SU-DHL-6 (cell line): ENCODE measurements around the gene CLDN19.

Experiments
- H2AFZ ChIP-seq: fragments of 200-600 bp; sonication (generic); 2 replicates; pipeline ENCODE4 v1.6.1; 2014; ENCODE audit warnings: low read depth, mild to moderate bottlenecking, moderate library complexity, mixed read lengths, antibody characterized with exemption, low read length; ENCODE audit not compliant: severe bottlenecking
- H3F3A ChIP-seq: fragments of 200-600 bp; shearing (Covaris generic); 2 replicates; pipeline ENCODE4 v1.6.0; 2016; ENCODE audit warnings: antibody characterized with exemption, mild to moderate bottlenecking; ENCODE audit not compliant: insufficient read depth
- H3K27ac ChIP-seq: fragments of 200-600 bp; sonication (generic); 2 replicates; pipeline ENCODE4 v1.5.1; 2016; ENCODE audit warnings: low read depth, mild to moderate bottlenecking, low read length, moderate library complexity, mixed read lengths
- H3K27me3 ChIP-seq: fragments of 200-600 bp; sonication (generic), shearing (Covaris generic); 2 replicates; pipeline ENCODE4 v1.6.0; 2014; ENCODE audit warnings: mild to moderate bottlenecking, low read length
- H3K36me3 ChIP-seq: fragments of 200-600 bp; sonication (generic); 2 replicates; pipeline ENCODE4 v1.6.1; 2014; ENCODE audit warnings: mild to moderate bottlenecking, low read length, mixed read lengths
- H3K4me2 ChIP-seq: fragments of 300-600, 200-600 bp; shearing (Covaris generic), sonication (generic); 2 replicates; pipeline ENCODE4 v1.6.0; 2014; ENCODE audit warnings: low read length, low read depth, mild to moderate bottlenecking; ENCODE audit not compliant: poor library complexity, severe bottlenecking
- H3K4me3 ChIP-seq: fragments of 200-600 bp; sonication (generic); 2 replicates; pipeline ENCODE4 v1.5.1; 2014; ENCODE audit warnings: antibody characterized with exemption, low read length, mild to moderate bottlenecking, mixed read lengths; ENCODE audit not compliant: insufficient read depth, poor library complexity, severe bottlenecking
- H3K79me2 ChIP-seq: fragments of 200-600 bp; sonication (generic); 2 replicates; pipeline ENCODE4 v1.6.1; 2014; ENCODE audit warnings: mild to moderate bottlenecking, low read length, moderate library complexity; ENCODE audit not compliant: insufficient read depth
- H3K9ac ChIP-seq: fragments of 200-600 bp; sonication (generic); 2 replicates; pipeline ENCODE4 v1.7.0; 2014; ENCODE audit warnings: mild to moderate bottlenecking, low read length
- H3K9me2 ChIP-seq: fragments of 200-600 bp; sonication (generic); replicated peaks from 2 replicates; pipeline ENCODE4 v1.6.1; 2014; ENCODE audit warnings: low read length; ENCODE audit not compliant: insufficient read depth
- H3K9me3 ChIP-seq: fragments of 200-600 bp; sonication (generic); 2 replicates; pipeline ENCODE4 v1.6.1; 2014; ENCODE audit warnings: low read length, mixed read lengths; ENCODE audit not compliant: insufficient read depth
- H4K20me1 ChIP-seq: fragments of 200-600 bp; sonication (generic); 2 replicates; pipeline ENCODE4 v1.6.1; 2014; ENCODE audit warnings: low read depth, mild to moderate bottlenecking, antibody characterized with exemption, low read length, moderate library complexity, mixed read lengths
- EZH2phosphoT487 ChIP-seq: fragments of 200-600 bp; sonication (generic), shearing (Covaris generic); conservative IDR thresholded peaks from 2 replicates; pipeline ENCODE4 v1.6.1; 2018; ENCODE audit warnings: mild to moderate bottlenecking, antibody characterized with exemption, low read length, moderate library complexity, mixed read lengths
- TF ChIP-seq, protein P1 (sequence below): fragments of 200-600 bp; sonication (generic); IDR thresholded peaks from one replicate; pipeline ENCODE4 v1.5.1; 2017; ENCODE audit warnings: antibody characterized with exemption, mild to moderate bottlenecking, low read length, moderate library complexity; ENCODE audit not compliant: insufficient read depth, poor library complexity, severe bottlenecking

CLDN19 gene

DNA sequence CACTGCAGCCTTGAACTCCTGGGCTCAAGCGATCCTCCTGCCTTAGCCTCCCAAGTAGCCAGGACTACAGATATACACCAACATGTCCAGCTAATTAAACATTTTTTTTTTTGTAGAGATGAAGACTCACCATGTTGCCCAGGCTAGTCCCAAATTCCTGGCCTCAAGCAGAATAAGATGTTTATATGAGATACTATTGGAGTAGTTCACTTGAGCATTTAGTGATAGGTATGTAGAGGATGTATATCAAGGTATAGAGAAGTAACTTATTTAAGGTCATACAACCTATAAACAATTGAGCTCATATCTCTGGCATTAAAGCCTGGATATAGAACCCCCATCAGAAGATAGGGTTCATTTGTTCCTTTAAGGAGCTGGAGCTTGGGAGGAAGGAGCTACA, 40.1 kb upstream of the CLDN19 start:
- Histone ChIP-seq H3K27me3 (no peaks in the 10 kb centered on the region), H3K36me3 (no peaks in the 10 kb centered on the region), H2AFZ (no peak overlapping the region), H3K27ac (no peak overlapping the region), H3K4me2 (no peak overlapping the region), H3K9me2 (no peaks in the 10 kb centered on the region), H3K4me3 (no peak overlapping the region), H3F3A (no peaks in the 10 kb centered on the region), H3K79me2 (no peaks in the 10 kb centered on the region), H3K9me3 (no peaks in the 10 kb centered on the region), H4K20me1 (no peaks in the 10 kb centered on the region), H3K9ac (no peak overlapping the region)
- no peak for TF ChIP-seq EZH2phosphoT487
- TF ChIP-seq, protein P1, sequence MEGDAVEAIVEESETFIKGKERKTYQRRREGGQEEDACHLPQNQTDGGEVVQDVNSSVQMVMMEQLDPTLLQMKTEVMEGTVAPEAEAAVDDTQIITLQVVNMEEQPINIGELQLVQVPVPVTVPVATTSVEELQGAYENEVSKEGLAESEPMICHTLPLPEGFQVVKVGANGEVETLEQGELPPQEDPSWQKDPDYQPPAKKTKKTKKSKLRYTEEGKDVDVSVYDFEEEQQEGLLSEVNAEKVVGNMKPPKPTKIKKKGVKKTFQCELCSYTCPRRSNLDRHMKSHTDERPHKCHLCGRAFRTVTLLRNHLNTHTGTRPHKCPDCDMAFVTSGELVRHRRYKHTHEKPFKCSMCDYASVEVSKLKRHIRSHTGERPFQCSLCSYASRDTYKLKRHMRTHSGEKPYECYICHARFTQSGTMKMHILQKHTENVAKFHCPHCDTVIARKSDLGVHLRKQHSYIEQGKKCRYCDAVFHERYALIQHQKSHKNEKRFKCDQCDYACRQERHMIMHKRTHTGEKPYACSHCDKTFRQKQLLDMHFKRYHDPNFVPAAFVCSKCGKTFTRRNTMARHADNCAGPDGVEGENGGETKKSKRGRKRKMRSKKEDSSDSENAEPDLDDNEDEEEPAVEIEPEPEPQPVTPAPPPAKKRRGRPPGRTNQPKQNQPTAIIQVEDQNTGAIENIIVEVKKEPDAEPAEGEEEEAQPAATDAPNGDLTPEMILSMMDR, result no peak

- no peak overlapping the region for H3K4me2 ChIP-seq
- no peaks in the 10 kb centered on the region for H3K27me3 ChIP-seq
- no peaks in the 10 kb centered on the region for H3K9me2 ChIP-seq
- TF ChIP-seq EZH2phosphoT487, result no peak
- TF ChIP-seq, protein P1, result no peak
- no peak overlapping the region for H3K4me3 ChIP-seq
- no peaks in the 10 kb centered on the region; the same call in 1 of the 2 replicates for H3K36me3 ChIP-seq
- no peaks in the 10 kb centered on the region for H3F3A ChIP-seq
- no peaks in the 10 kb centered on the region for H4K20me1 ChIP-seq
- no peak overlapping the region for H3K27ac ChIP-seq
- no peaks in the 10 kb centered on the region for H3K9me3 ChIP-seq
- H2AFZ ChIP-seq, result no peak overlapping the region
- H3K9ac ChIP-seq, result no peak overlapping the region
- H3K79me2 ChIP-seq, result no peaks in the 10 kb centered on the region
These were observed 39.7 kb upstream of the CLDN19 start for GRCh38 chr1:42779725-42780124.

GRCh38 chr1:42777852-42778251, 37.8 kb upstream of the CLDN19 start:
- Histone ChIP-seq H3K27ac (no peak overlapping the region), H3K9me3 (no peaks in the 10 kb centered on the region), H3K4me2 (no peak overlapping the region), H3K79me2 (no peaks in the 10 kb centered on the region; the same call in 1 of the 2 replicates), H3K4me3 (no peak overlapping the region), H2AFZ (no peak overlapping the region), H3K27me3 (no peaks in the 10 kb centered on the region), H3K9me2 (no peaks in the 10 kb centered on the region), H4K20me1 (no peaks in the 10 kb centered on the region), H3K9ac (no peak overlapping the region), H3F3A (no peaks in the 10 kb centered on the region), H3K36me3 (no peaks in the 10 kb centered on the region; the same call in 1 of the 2 replicates)
- no peak for TF ChIP-seq EZH2phosphoT487
- TF ChIP-seq, protein P1, result no peak
